Activated T-cell treated with anti-CD3 and anti-CD28 coated beads, Interleukin-2, amount 50 U/mL, for 24 hours (primary cell): ENCODE results near the gene RACGAP1.

ENCODE experiments used
- DNase-seq: peaks from one replicate; pipeline ENCODE4 v3.0.0-alpha.2; 2020
- H3K27ac Mint-ChIP-seq: 2 replicates; pipeline ENCODE4 v1.8.0; 2020; ENCODE audit warnings: mild to moderate bottlenecking, mixed read lengths
- H3K27me3 Mint-ChIP-seq: 2 replicates; pipeline ENCODE4 v1.8.0; 2020; ENCODE audit warnings: mixed read lengths
- H3K36me3 Mint-ChIP-seq: 2 replicates; pipeline ENCODE4 v1.8.0; 2020; ENCODE audit warnings: low read depth, mixed read lengths
- H3K4me1 Mint-ChIP-seq: 2 replicates; pipeline ENCODE4 v1.8.0; 2020; ENCODE audit warnings: low read depth, mixed read lengths
- H3K4me3 Mint-ChIP-seq: 2 replicates; pipeline ENCODE4 v1.8.0; 2020; ENCODE audit warnings: mild to moderate bottlenecking, moderate library complexity, mixed read lengths
- H3K9me3 Mint-ChIP-seq: 2 replicates; pipeline ENCODE4 v1.8.0; 2020; ENCODE audit warnings: mixed read lengths

RACGAP1 gene

GRCh38 chr12:49947593-49948226, 77.6 kb downstream of the RACGAP1 start:
- DNase-seq = peak; percentile 20
- H3K9me3 Mint-ChIP-seq = no peaks in the 10 kb centered on the region
- no peaks in the 10 kb centered on the region for H3K36me3 Mint-ChIP-seq
- no peak overlapping the region for H3K4me3 Mint-ChIP-seq
- H3K27ac Mint-ChIP-seq = no peak overlapping the region
- peaks cover 10% of the 10 kb centered on the region for H3K27me3 Mint-ChIP-seq
- peaks cover 30% of the 10 kb centered on the region for H3K4me1 Mint-ChIP-seq

- Mint-ChIP-seq H3K9me3 (no peaks in the 10 kb centered on the region), H3K27ac (no peak overlapping the region), H3K4me3 (no peak overlapping the region), H3K4me1 (peaks cover 32% of the 10 kb centered on the region), H3K27me3 (no peaks in the 10 kb centered on the region), H3K36me3 (no peaks in the 10 kb centered on the region)
- no peak for DNase-seq
Measured at GRCh38 chr12:49946497-49946896, 78.8 kb downstream of the RACGAP1 start.

- H3K36me3 Mint-ChIP-seq = no peaks in the 10 kb centered on the region
- no peaks in the 10 kb centered on the region for H3K27me3 Mint-ChIP-seq
- H3K4me1 Mint-ChIP-seq = peaks cover 32% of the 10 kb centered on the region
- H3K4me3 Mint-ChIP-seq = no peak overlapping the region
- H3K27ac Mint-ChIP-seq = peak overlapping the region; percentile 95
- DNase-seq = no peak
- no peaks in the 10 kb centered on the region for H3K9me3 Mint-ChIP-seq
Measured at GRCh38 chr12:49946086-49946485, 79.2 kb downstream of the RACGAP1 start.

GRCh38 chr12:49945394-49946080, 79.8 kb downstream of the RACGAP1 start:
- Mint-ChIP-seq H3K27ac (peak overlapping the region; percentile 95), H3K4me3 (peak overlapping the region; percentile 77), H3K27me3 (no peaks in the 10 kb centered on the region), H3K36me3 (no peaks in the 10 kb centered on the region), H3K9me3 (no peaks in the 10 kb centered on the region), H3K4me1 (peaks cover 32% of the 10 kb centered on the region)
- DNase-seq = peak; percentile 92

GRCh38 chr12:49944718-49945117, 80.6 kb downstream of the RACGAP1 start:
- peaks cover 32% of the 10 kb centered on the region for H3K4me1 Mint-ChIP-seq
- DNase-seq = peak; percentile 25
- no peaks in the 10 kb centered on the region for H3K9me3 Mint-ChIP-seq
- H3K27me3 Mint-ChIP-seq = no peaks in the 10 kb centered on the region
- peak overlapping the region; percentile 77 for H3K4me3 Mint-ChIP-seq
- H3K27ac Mint-ChIP-seq = peak overlapping the region; percentile 95
- H3K36me3 Mint-ChIP-seq = no peaks in the 10 kb centered on the region

GRCh38 chr12:49944046-49944445, 81.2 kb downstream of the RACGAP1 start:
- Mint-ChIP-seq H3K4me1 (peaks cover 32% of the 10 kb centered on the region), H3K27ac (peak overlapping the region; percentile 95), H3K4me3 (no peak overlapping the region), H3K27me3 (no peaks in the 10 kb centered on the region), H3K36me3 (no peaks in the 10 kb centered on the region), H3K9me3 (no peaks in the 10 kb centered on the region)
- peak; percentile 29 for DNase-seq

GRCh38 chr12:49943625-49943960, 81.7 kb downstream of the RACGAP1 start:
- H3K36me3 Mint-ChIP-seq = no peaks in the 10 kb centered on the region
- no peak overlapping the region for H3K4me3 Mint-ChIP-seq
- no peak for DNase-seq
- no peaks in the 10 kb centered on the region for H3K27me3 Mint-ChIP-seq
- H3K4me1 Mint-ChIP-seq = peaks cover 32% of the 10 kb centered on the region
- no peaks in the 10 kb centered on the region for H3K9me3 Mint-ChIP-seq
- H3K27ac Mint-ChIP-seq = peak overlapping the region; percentile 95

GRCh38 chr12:49942921-49943624, 82.2 kb downstream of the RACGAP1 start:
- Mint-ChIP-seq H3K4me3 (no peak overlapping the region), H3K27ac (peak overlapping the region; percentile 17), H3K9me3 (no peaks in the 10 kb centered on the region), H3K36me3 (no peaks in the 10 kb centered on the region), H3K27me3 (no peaks in the 10 kb centered on the region), H3K4me1 (peaks cover 32% of the 10 kb centered on the region)
- peak; percentile 34 for DNase-seq

- Mint-ChIP-seq H3K36me3 (no peaks in the 10 kb centered on the region), H3K4me3 (no peak overlapping the region), H3K4me1 (peaks cover 32% of the 10 kb centered on the region), H3K27me3 (no peaks in the 10 kb centered on the region), H3K9me3 (no peaks in the 10 kb centered on the region), H3K27ac (no peak overlapping the region)
- no peak for DNase-seq
Measured at GRCh38 chr12:49942512-49942893, 82.8 kb downstream of the RACGAP1 start.

- Mint-ChIP-seq H3K36me3 (no peaks in the 10 kb centered on the region), H3K27me3 (no peaks in the 10 kb centered on the region), H3K4me3 (no peak overlapping the region), H3K4me1 (peaks cover 32% of the 10 kb centered on the region), H3K9me3 (no peaks in the 10 kb centered on the region), H3K27ac (no peak overlapping the region)
- DNase-seq = peak; percentile 22
Measured at GRCh38 chr12:49941556-49942511, 83.5 kb downstream of the RACGAP1 start.

GRCh38 chr12:49939707-49940106, 85.6 kb downstream of the RACGAP1 start:
- H3K36me3 Mint-ChIP-seq = no peaks in the 10 kb centered on the region
- no peaks in the 10 kb centered on the region for H3K9me3 Mint-ChIP-seq
- H3K4me3 Mint-ChIP-seq = no peak overlapping the region
- DNase-seq = peak; percentile 5
- H3K27me3 Mint-ChIP-seq = no peaks in the 10 kb centered on the region
- H3K27ac Mint-ChIP-seq = no peak overlapping the region
- peaks cover 13% of the 10 kb centered on the region for H3K4me1 Mint-ChIP-seq

GRCh38 chr12:49939307-49939706, 86.0 kb downstream of the RACGAP1 start:
- Mint-ChIP-seq H3K27ac (no peak overlapping the region), H3K36me3 (no peaks in the 10 kb centered on the region), H3K9me3 (no peaks in the 10 kb centered on the region), H3K27me3 (no peaks in the 10 kb centered on the region), H3K4me1 (peaks cover 9% of the 10 kb centered on the region), H3K4me3 (no peak overlapping the region)
- DNase-seq = peak; percentile 5
